ENCODE results near the gene GNAT1. TPM values are rescaled to one million over a fixed set of nuclear protein-coding genes. Genes with fewer than 3 reads are reported as not detected.

The GNAT1 gene
- total RNA-seq = not detected in 2 replicates
- long read RNA-seq = 0 reads

DNA sequence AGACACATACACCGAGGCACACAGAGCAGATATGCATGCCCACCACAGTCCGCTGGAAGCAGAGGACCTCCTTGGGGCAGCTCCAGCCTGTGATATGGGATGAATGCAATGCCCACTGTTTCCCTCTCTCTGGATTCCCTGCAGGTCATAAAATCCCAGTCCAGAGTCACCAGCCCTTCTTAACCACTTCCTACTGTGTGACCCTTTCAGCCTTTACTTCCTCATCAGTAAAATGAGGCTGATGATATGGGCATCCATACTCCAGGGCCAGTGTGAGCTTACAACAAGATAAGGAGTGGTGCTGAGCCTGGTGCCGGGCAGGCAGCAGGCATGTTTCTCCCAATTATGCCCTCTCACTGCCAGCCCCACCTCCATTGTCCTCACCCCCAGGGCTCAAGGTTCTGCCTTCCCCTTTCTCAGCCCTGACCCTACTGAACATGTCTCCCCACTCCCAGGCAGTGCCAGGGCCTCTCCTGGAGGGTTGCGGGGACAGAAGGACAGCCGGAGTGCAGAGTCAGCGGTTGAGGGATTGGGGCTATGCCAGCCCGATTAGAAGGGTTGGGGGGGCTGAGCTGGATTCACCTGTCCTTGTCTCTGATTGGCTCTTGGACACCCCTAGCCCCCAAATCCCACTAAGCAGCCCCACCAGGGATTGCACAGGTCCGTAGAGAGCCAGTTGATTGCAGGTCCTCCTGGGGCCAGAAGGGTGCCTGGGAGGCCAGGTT lies at the start of gene GNAT1:
Gene GNAT1 (plus strand): TSS at position 675 of the 725 bp plus-strand sequence. CDS start 116 bp downstream, outside the sequence.
- no peak within 1 kb of the TSS for H3K4me3 Mint-ChIP-seq
- H3K4me1 Mint-ChIP-seq = peaks cover 8% of the 10 kb centered on the region
- TF ChIP-seq CTCF (conservative IDR thresholded peaks at IDR 0.05) = no peak
- H3K9me3 Mint-ChIP-seq = no peaks in the 10 kb centered on the region
- H3K27me3 Mint-ChIP-seq (ENCODE audit: low read depth) = peaks cover 13% of the 10 kb centered on the region
- H3K27ac Mint-ChIP-seq (ENCODE audit: unreplicated experiment) = no peak within 1 kb of the TSS
- DNase-seq (ENCODE audit: low read depth, low spot score) = no peak
- no peaks in the 10 kb centered on the region for H3K36me3 Mint-ChIP-seq (ENCODE audit: low read depth)

GRCh38 chr3:50146316-50146901 lies 45.0 kb upstream of the GNAT1 start:
- TF ChIP-seq CTCF (conservative IDR thresholded peaks at IDR 0.05) = no peak
- DNase-seq (ENCODE audit: low read depth, low spot score) = no peak
- peaks cover 3% of the 10 kb centered on the region for H3K27me3 Mint-ChIP-seq (ENCODE audit: low read depth)
- H3K4me1 Mint-ChIP-seq = peaks cover 9% of the 10 kb centered on the region
- no peaks in the 10 kb centered on the region for H3K9me3 Mint-ChIP-seq
- H3K27ac Mint-ChIP-seq (ENCODE audit: unreplicated experiment) = no peak overlapping the region
- no peak overlapping the region for H3K4me3 Mint-ChIP-seq
- H3K36me3 Mint-ChIP-seq (ENCODE audit: low read depth) = no peaks in the 10 kb centered on the region

GRCh38 chr3:50147016-50147415 lies 44.4 kb upstream of the GNAT1 start:
- H3K9me3 Mint-ChIP-seq = no peaks in the 10 kb centered on the region
- no peaks in the 10 kb centered on the region for H3K36me3 Mint-ChIP-seq (ENCODE audit: low read depth)
- TF ChIP-seq CTCF (conservative IDR thresholded peaks at IDR 0.05) = no peak
- H3K27me3 Mint-ChIP-seq (ENCODE audit: low read depth) = peaks cover 3% of the 10 kb centered on the region
- no peak overlapping the region for H3K4me3 Mint-ChIP-seq
- no peak overlapping the region for H3K27ac Mint-ChIP-seq (ENCODE audit: unreplicated experiment)
- no peak for DNase-seq (ENCODE audit: low read depth, low spot score)
- peaks cover 9% of the 10 kb centered on the region for H3K4me1 Mint-ChIP-seq

GRCh38 chr3:50147447-50147846 lies 44.0 kb upstream of the GNAT1 start:
- TF ChIP-seq CTCF (conservative IDR thresholded peaks at IDR 0.05) = no peak
- H3K4me1 Mint-ChIP-seq = peaks cover 9% of the 10 kb centered on the region
- no peak overlapping the region for H3K4me3 Mint-ChIP-seq
- H3K9me3 Mint-ChIP-seq = no peaks in the 10 kb centered on the region
- DNase-seq (ENCODE audit: low read depth, low spot score) = no peak
- no peaks in the 10 kb centered on the region for H3K36me3 Mint-ChIP-seq (ENCODE audit: low read depth)
- H3K27ac Mint-ChIP-seq (ENCODE audit: unreplicated experiment) = no peak overlapping the region
- H3K27me3 Mint-ChIP-seq (ENCODE audit: low read depth) = peaks cover 3% of the 10 kb centered on the region

GRCh38 chr3:50147861-50148260 lies 43.5 kb upstream of the GNAT1 start:
- no peak overlapping the region for H3K27ac Mint-ChIP-seq (ENCODE audit: unreplicated experiment)
- DNase-seq (ENCODE audit: low read depth, low spot score) = no peak
- no peak overlapping the region for H3K4me3 Mint-ChIP-seq
- no peaks in the 10 kb centered on the region for H3K9me3 Mint-ChIP-seq
- no peaks in the 10 kb centered on the region for H3K36me3 Mint-ChIP-seq (ENCODE audit: low read depth)
- peaks cover 5% of the 10 kb centered on the region for H3K27me3 Mint-ChIP-seq (ENCODE audit: low read depth)
- peaks cover 9% of the 10 kb centered on the region for H3K4me1 Mint-ChIP-seq
- TF ChIP-seq CTCF (conservative IDR thresholded peaks at IDR 0.05) = no peak

Data from neural crest cell (in vitro differentiated cells).